Gastroesophageal sphincter (tissue), 3 donors: ENCODE data around the gene PRR12.

Source experiments
- EP300 ChIP-seq: sonication (generic); formaldehyde crosslinking; IDR thresholded peaks from one replicate; pipeline ENCODE4 v1.6.1; 2017; ENCODE audit warnings: antibody characterized with exemption, mild to moderate bottlenecking
- POLR2A ChIP-seq, 2 donors: fragments of 450-650 bp; IDR thresholded peaks; one replicate each; pipeline ENCODE4 v1.6.1; 2017; ENCODE audit warnings: antibody characterized with exemption in 2 of 2, mild to moderate bottlenecking in 2 of 2, moderate library complexity in 1 of 2
- POLR2AphosphoS5 ChIP-seq: sonication (generic); formaldehyde crosslinking; IDR thresholded peaks from one replicate; pipeline ENCODE4 v1.6.1; 2017; ENCODE audit warnings: antibody characterized with exemption
- TF ChIP-seq, protein P1 (sequence below), 4 experiments: fragments of 200-600 bp in 2 of 4; fragments of 450-650 bp in 2 of 4; sonication (generic) in 1 of 4; IDR thresholded peaks; one replicate each; pipeline ENCODE4 v1.5.1; 2017 to 2019; ENCODE audit warnings: antibody characterized with exemption in 4 of 4, mild to moderate bottlenecking in 2 of 4, moderate library complexity in 2 of 4

DNA sequence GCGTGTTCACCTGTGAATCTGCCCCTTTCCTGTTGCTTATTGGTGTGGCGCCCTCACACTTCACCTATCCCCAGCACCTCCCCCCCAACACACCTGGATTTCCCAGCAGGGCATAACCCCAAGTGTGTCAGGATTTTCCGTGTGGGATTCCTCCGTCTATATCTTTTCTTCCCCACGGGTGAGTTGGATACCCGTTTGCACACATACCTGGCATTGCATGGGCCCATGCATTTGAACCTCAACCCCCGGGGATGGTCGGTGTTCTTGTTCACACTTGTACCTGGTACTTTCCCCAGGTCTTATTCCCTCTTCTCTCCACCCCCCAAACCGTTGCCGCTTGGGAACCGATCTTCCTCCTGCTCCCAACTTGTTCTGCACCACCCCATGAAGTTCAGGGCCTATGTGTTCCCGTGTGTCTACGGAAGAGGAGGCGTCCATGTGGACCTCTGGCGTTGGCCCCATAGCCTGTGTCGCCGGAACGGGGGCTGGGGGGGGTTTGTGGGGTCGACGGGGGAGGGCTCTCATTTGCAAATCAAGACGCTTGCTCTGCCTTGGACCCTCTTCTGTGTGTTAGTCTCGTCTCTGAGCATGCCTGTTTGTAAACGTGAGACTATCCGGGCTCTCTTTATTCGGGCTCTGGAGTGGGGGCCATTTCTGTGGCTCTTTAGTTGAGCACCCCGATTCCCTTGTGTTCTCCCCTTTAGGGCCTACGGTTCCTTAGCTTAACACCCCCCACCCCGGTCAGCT lies 1.7 kb downstream of the PRR12 start:
- TF ChIP-seq POLR2A (IDR thresholded peaks at IDR 0.05): no peak
- no peak for TF ChIP-seq POLR2AphosphoS5
- no peak for TF ChIP-seq EP300
- TF ChIP-seq, protein P1, sequence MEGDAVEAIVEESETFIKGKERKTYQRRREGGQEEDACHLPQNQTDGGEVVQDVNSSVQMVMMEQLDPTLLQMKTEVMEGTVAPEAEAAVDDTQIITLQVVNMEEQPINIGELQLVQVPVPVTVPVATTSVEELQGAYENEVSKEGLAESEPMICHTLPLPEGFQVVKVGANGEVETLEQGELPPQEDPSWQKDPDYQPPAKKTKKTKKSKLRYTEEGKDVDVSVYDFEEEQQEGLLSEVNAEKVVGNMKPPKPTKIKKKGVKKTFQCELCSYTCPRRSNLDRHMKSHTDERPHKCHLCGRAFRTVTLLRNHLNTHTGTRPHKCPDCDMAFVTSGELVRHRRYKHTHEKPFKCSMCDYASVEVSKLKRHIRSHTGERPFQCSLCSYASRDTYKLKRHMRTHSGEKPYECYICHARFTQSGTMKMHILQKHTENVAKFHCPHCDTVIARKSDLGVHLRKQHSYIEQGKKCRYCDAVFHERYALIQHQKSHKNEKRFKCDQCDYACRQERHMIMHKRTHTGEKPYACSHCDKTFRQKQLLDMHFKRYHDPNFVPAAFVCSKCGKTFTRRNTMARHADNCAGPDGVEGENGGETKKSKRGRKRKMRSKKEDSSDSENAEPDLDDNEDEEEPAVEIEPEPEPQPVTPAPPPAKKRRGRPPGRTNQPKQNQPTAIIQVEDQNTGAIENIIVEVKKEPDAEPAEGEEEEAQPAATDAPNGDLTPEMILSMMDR (IDR thresholded peaks at IDR 0.05): no peak
